GM12874 (cell line): ENCODE results near the gene PAM.

Source experiments
- TF ChIP-seq, protein P1 (sequence below): IDR thresholded peaks from 2 replicates; pipeline ENCODE4 v1.5.1; 2011; ENCODE audit warnings: low read depth, mild to moderate bottlenecking, control low read depth, low read length, moderate library complexity; ENCODE audit not compliant: insufficient read depth

The PAM gene

DNA sequence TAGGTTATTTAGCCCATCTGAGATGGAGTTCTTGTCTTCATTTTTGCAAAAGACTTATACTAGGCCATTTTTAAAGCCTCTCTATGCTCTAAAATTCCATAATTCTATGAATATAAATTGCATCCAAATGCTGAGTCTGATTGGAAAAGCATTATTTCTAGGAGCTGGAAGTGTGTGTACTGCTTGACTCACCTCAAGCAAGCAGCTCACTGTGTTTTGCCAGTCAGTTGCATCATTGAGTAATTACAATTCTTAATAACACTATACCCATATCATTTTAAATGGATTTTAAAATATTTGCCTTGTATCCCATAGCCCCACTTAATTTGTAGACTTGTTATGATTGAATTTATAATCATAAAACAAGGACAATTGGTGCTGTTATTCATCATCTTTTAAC, 161.0 kb downstream of the PAM start:
- TF ChIP-seq, protein P1, sequence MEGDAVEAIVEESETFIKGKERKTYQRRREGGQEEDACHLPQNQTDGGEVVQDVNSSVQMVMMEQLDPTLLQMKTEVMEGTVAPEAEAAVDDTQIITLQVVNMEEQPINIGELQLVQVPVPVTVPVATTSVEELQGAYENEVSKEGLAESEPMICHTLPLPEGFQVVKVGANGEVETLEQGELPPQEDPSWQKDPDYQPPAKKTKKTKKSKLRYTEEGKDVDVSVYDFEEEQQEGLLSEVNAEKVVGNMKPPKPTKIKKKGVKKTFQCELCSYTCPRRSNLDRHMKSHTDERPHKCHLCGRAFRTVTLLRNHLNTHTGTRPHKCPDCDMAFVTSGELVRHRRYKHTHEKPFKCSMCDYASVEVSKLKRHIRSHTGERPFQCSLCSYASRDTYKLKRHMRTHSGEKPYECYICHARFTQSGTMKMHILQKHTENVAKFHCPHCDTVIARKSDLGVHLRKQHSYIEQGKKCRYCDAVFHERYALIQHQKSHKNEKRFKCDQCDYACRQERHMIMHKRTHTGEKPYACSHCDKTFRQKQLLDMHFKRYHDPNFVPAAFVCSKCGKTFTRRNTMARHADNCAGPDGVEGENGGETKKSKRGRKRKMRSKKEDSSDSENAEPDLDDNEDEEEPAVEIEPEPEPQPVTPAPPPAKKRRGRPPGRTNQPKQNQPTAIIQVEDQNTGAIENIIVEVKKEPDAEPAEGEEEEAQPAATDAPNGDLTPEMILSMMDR, result no peak

DNA sequence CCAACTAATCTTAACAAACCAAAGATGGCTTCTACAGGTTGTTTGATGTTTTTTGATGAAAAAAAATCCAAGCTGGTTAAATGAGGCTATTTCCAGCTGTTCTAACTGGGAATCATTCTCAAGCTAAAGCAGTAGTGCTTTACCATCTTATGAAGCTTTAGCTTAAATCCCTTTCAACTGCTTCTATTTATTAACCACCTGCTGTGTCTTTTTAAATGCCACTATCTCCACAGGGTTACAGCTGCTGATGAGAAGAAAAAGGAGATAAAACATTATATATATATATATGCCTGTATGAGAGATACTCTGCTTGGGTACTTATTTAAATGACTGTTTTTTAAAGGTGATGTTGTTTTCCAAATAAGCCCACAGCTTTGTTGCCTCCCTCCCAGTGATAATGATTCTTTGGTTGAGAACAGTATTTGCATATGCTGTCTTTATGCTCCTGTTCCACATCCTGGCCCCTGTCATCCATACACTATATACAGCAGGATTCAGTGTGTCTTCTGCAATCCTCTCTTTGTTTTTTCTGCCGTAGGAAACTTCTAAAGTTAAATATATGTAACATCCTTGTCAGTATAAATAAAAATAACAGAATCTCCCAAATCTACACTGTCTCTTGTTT, 164.0 kb downstream of the PAM start:
- TF ChIP-seq, protein P1, result no peak

DNA sequence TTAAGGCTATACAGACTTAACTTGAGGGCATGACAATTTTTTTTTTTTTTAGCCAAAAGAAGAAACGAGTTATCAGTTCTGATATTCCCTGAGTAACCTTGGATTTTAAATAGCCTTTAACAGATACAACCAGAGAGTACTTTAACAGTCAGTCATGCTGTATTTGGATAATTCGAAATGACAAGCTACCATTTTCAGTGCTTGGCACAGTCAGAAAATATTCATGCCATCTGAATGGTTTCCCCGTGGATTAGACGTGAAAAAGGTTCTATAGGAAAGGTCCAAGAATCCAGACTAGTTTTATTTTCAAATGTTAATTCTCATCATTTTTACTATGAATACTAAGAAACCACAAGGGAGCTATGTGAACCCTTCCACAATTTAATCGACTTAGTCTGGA, 165.7 kb downstream of the PAM start:
- TF ChIP-seq, protein P1, result no peak

DNA sequence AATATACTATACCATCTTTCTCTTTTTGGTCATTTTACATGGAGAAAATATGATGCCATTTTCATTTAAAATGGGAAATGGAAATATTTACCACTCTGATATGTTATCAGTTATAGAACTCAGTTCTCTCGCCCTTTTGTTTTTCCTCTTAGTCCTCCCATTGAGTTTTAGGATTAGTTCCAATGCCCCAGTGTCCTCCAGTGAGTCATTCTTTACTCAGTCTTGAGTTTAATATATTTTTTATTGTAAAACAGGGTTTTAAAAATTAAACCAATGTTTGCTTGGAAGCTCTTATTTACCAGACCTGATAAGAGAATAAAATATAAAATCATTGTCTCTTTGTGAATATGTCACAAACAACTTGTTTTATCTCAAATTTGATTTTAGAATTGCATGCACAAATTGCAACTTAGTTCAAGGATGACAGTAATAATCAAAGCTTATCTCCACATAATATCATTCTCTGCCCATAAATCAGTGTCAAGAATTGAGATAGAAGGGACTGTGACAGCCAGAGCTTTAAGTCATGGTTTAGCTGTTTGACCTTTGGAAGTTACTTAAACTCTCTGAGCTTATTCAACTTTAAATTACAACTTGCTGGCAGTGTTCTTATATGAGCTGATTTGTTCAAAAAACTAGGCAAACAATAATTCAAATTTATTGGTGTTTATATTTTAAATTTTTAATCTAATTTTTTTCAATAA, 166.4 kb downstream of the PAM start:
- TF ChIP-seq, protein P1, result no peak

DNA sequence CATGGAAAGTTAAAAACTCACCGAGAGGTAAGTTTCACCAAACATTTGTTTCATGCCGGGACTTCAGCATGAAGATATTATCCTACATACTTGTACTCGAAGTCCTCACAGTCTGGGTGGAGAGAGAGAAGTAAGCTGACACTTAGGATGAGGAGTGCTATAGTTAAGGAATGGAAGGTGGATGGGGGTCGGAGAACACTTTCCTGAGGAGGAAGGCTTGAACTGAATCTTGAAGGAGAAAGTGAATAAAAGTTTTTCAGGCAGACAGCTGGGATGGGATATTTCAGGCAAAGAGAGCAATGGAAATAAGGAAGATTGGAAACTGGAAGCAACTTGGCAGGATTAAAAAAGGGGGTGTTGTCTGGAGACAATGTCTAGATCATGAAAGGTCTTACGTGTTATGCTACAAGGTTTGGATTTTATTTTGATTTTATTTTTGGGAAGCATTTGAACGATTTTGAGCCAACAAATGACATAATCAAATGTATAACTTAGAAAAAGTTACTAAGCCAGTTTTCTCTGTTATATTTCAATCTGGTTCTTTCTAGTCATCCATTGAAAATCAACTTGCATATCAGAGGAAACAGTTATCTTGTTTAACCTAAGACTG, 167.1 kb downstream of the PAM start:
- TF ChIP-seq, protein P1, result no peak

DNA sequence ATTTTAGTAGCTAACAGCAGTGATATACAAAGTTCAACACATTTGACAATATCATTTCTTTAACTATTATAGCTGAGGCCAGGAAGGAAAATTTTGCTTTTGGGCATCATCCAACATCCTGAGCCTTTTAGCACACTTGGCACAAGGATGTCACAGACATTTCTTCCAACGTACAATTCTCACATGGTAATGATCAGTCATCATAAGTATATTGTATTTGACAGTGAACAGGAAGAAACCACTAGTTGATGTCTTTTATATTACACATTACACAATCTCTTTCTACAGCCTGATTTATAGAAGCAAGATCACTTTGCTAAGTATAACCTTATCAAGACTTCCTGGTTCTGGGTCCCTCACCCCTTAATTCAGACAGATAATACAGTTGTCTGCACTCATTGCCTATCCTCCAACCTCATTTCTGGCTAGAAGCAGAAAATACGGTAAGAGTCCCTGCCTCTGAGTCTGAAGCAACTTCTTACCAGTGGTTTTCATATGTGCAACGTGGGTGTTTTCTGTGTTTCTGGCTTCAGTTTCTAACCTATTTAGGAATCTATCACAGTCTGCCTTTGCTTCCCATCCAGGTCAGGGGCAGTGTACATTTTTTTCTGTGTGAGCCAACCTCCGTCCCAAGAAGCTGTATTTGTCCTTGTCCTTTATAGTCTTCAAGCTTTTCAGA, 167.8 kb downstream of the PAM start:
- TF ChIP-seq, protein P1, result no peak

DNA sequence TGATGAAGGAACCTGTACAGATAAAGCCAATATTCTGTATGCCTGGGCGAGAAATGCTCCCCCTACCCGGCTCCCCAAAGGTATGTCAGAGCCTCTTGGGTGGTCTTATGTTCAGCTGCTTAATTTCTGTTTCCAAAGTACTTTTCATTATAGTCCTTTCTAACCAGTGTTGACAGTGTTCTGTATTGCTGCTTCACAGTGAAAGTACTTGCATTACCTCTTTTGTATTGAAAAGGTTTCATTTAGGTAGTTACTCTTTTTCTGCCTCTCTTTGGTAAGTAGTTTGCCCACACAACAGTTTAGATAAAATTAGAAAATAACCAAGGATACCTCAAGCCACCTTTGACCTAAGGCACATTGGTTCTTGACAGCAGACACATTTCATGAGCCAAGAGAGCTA, 169.9 kb downstream of the PAM start:
- TF ChIP-seq, protein P1, result no peak
